HG02981 (cell line): Measurements from ENCODE around the gene ST6GAL1.
"Not testable (repeated sequence)": the region's sequence is repeated elsewhere in the genome, so short reads cannot be mapped to it uniquely, and the experiment has no call there.

ENCODE experiments used
- ATAC-seq: cut with Tn5 transposase; IDR thresholded peaks from one replicate; pipeline ENCODE4 v1.9.1; 2021; ENCODE audit warnings: mild to moderate bottlenecking, moderate library complexity; ENCODE audit not compliant: unreplicated experiment

The ST6GAL1 gene, protein sequence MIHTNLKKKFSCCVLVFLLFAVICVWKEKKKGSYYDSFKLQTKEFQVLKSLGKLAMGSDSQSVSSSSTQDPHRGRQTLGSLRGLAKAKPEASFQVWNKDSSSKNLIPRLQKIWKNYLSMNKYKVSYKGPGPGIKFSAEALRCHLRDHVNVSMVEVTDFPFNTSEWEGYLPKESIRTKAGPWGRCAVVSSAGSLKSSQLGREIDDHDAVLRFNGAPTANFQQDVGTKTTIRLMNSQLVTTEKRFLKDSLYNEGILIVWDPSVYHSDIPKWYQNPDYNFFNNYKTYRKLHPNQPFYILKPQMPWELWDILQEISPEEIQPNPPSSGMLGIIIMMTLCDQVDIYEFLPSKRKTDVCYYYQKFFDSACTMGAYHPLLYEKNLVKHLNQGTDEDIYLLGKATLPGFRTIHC

DNA sequence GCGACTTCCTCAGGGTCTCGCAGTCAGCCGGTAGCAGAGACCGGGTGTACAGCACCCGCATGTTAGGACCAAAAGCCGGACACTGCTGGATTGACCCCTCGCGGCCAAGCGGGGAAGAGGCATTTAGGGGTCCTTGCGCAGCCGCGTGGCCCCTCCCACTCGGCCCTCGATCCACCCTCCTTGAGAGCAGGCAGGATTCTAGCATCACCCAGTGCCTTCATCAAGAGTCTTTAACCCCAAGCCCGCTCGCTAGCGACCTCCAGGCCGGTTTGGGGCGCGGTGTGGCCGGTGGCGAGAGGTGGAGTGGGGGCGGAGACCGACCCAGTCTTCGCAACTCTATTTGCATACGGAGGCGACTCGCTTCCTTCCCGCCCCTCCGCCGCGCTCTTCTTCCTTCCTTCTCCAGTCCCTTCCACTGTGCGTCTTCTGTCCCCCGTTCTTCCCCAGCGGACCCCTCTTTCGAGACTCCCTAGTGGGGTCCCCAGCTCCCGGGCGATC, at the start of gene ST6GAL1:
Gene ST6GAL1 (plus strand): TSS at position 384 of the 498 bp plus-strand sequence. CDS start 112,178 bp downstream, outside the sequence.
- peak; percentile 55 for ATAC-seq

DNA sequence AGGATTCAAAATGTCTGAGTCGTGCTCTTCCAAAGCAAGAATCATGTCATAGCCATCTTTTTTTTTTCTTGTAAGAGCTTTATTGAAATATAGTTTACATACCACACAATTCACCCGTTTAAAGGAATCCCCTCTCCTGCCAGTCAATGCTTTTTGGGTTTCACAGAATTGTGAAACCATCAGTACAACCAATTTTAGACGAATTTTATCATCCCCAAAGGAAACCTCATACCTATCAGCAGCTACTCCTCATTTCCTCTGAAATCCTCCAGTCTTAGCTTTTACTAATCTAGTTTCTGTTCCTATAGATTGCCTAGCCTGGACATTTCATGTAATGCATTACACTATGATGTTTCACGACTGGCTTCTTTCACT, 48.2 kb upstream of the ST6GAL1 start:
- ATAC-seq: no peak

DNA sequence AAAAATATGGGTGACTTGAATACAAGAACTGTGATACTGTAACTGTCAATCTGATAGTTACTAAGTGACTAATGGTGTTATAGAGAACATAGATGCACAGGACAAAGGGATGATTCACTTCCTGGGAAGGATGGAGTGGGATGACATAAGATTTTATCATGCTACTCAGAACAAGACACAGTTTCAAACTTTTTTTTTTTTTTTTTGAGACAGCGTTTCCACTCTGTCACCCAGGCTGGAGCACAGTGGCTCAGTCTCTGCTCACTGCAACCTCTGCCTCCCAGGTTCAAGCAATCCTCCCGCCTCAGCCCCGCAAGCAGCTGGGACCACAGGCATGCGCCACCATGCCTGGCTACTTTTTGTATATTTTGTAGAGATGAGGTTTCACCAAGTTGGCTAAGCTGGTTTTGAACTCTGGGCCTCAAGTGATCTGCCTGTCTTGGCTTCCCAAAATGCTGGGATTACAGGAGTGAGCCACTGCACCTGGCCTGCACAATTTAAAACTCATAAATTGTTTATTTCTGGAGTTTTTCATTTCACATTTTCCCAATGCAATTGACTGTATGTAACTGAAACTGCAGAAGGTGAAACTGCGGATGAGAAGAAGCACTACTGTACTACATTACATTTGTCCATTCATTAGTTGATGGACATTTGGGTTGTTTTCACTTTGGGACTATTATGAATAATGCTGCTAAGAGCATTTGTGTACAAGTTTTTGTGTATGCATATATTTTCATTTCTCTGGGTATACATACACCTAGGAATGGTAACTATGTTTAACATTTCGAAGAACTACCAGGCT, 47.2 kb upstream of the ST6GAL1 start:
- no peak for ATAC-seq

DNA sequence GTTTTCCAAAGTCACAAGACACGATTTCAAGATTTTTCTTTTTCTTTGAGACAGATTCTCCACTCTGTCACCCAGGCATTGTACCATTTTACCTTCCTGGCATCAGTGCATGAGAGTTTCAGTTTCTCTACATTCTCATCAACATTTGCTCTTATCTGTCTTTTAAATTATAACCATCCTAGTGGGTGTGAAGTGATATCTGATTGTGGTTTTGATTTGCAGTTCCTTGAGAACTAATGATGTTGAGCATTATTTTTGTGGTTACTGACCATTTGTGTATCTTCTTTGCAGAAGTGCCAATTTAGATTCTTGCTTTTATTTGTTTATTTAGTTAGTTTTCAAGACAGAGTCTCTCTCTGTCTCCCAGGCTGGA, 46.7 kb upstream of the ST6GAL1 start:
- ATAC-seq: no peak

DNA sequence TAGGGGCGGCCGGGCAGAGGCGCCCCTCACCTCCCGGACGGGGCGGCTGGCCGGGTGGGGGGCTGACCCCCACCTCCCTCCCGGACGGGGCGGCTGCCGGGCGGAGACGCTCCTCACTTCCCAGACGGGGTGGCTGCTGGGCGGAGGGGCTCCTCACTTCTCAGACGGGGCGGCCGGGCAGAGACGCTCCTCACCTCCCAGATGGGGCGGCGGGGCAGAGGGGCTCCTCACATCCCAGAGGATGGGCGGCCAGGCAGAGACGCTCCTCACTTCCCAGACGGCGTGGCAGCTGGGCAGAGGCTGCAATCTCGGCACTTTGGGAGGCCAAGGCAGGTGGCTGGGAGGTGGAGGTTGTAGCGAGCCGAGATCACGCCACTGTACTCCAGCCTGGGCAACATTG, 45.5 kb upstream of the ST6GAL1 start:
- not testable (repeated sequence) for ATAC-seq

DNA sequence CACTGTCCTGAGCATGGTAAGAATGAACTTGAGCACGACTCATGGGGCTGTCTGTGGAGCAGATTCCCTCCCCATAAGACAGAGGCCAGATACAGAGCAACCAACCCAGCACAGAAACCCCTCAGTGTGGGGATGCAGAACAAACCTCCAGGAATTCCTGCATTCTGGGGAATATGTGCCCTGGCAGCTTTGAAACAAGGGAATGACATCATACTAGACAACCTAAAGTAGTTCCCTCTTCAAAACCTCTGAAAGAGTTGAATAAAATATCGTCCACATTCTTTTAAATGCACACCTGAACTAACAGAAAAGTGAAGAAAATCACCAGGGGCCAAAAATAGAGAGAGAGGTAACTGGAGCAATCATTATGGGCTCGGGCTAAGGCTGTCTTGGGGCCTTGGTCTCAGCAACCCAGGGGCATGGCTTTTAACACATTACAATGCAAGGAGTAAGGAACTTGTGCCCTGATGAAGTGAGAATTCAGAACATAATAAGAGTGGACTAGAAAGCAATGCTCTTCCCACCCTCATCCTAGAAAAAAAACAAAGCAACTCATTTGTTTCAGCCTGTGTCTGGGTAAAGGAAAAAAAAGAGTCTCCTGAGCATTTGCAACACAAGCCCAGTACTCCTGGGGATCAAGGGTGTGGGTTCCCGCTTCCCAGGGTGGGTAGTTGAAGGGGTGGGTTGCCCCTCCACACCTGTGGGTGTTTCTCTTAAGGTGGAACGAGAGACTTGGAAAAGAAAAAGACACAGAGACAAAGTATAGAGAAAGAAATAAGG, 43.9 kb upstream of the ST6GAL1 start:
- ATAC-seq: no peak

DNA sequence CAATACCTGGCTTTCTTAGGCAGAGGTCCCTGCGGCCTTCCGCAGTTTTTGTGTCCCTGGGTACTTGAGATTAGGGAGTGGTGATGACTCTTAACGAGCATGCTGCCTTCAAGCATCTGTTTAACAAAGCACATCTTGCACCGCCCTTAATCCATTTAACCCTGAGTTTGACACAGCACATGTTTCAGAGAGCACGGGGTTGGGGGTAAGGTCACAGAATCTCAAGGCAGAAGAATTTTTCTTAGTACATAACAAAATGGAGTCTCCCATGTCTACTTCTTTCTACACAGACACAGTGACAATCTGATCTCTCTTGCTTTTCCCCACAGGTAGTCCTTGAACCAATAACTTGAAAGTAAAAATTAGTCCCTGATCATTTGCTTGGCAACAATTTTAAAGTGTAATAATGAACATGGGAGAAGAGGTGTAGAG, 42.8 kb upstream of the ST6GAL1 start:
- ATAC-seq: not testable (repeated sequence)

DNA sequence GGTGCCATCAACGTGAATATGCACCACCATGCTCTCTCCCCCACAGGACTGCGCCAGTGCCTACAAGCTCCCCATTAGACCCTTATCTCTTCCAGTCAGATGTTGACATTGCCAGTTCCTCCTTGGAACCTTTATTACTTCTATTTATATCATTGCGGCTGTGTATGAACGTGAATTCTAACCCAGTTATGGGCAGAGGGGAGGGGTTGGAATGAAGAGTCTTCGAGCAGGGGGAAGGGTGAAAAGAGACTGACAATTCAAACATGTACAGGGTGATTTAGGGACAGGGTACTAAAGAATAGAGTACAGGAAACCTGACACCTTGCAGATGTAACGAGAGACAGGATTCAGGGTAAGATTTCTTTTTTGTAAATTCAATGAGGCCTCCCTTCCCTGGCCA, 41.8 kb upstream of the ST6GAL1 start:
- no peak for ATAC-seq

DNA sequence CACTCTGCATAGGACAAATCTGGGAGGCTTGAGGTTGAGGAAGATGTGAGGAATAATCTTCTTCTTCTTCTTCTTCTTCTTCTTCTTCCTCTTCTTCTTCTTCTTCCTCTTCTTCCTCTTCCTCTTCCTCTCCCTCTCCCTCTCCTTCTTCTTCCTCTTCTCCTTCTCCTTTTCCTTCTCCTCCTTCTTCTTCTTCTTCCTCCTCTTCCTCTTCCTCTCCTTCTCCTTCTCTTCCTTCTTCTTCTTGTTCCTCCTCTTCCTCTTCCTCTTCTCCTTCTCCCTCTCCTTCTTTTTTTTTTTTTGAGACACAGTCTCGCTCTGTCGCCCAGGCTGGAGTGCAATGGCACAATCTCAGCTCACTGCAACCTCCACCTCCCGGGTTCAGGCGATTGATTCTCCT, 40.6 kb upstream of the ST6GAL1 start:
- ATAC-seq: not testable (repeated sequence)

DNA sequence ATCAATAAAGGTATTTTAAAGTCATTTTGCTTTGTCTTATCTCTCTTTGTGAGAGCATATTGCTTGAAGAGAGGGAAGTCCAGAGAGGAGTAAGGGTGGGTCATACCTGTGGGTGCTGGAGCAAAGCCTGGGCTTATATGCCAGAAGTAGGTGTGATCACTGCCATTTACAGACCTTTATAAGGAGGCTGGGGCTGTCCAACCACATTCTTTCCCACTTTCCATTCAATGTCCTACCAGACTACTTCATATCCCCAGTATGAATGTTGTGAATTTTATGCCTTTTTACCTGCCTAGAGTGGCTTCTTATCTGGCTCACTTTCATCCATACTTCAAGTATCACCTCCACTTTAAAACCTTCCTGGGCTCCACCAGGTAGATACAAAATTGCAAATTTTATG, 39.4 kb upstream of the ST6GAL1 start:
- no peak for ATAC-seq

DNA sequence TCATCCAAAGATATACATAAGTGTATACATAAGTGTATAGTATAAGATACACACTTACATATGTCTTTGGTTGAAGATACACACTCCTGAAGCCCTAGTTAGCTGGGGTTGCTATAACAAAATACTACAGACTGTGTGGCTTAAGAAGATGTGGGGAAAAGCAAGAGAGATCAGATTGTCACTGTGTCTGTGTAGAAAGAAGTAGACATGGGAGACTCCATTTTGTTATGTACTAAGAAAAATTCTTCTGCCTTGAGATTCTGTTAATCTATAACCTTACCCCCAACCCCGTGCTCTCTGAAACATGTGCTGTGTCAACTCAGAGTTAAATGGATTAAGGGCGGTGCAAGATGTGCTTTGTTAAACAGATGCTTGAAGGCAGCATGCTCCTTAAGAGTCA, 37.3 kb upstream of the ST6GAL1 start:
- ATAC-seq: not testable (repeated sequence)

DNA sequence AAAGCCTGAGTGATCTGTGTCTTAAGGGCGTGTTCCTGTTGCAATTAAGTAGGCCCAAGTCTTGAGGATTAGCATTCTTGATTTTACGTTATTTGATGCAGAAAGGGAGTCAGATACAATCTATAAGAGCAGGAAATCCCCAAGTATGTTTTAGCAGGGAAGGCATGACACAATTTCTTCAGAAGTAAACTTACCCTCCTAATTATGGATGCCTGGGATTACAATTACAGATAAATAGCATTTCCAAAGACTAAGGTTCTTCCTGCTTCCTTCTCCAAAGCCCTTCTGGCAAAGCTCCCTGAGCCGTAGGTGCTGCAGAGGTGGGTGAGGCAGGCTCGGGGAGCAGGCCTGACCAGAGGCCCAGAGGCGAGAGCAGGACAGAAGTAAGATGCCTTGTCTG, 34.9 kb upstream of the ST6GAL1 start:
- ATAC-seq: no peak

DNA sequence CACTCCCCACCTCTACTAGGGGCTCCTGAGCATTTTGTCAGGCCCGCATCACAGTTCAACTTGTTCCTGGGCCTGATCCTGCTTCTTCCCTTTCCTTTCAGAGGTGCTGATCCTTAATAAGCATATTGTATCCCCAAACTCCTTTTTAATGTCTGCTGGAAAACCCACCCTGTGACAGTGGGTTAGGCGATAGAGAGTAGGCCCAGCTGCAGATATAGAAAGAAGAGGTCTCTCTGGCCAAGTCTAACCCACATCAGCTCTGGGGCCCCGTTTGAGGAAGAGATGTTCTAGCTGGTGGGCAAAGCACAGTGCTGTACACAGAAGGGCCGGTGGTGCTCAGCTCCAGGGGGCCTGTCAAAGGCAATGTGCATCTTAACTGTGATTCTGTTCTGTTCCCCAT, 34.3 kb upstream of the ST6GAL1 start:
- ATAC-seq: no peak

DNA sequence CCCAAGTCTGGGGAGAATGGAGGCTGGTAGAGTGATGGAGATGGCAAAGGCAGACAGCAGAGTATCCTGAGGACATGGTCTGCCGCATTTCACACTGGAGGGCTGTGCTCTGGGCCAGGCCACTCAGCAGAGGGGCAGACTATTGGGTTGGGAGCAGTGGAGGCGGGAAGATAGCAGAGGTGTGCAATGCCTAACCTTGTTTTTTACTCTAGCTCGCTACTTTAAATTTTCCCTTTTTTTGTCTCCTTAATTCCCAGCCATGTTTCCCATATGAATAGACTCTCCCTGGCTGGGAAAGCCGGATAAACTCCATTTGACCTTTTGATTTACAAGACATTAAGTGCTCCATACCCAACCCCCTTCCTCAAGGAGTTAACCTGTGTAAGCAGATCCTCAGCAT, 33.5 kb upstream of the ST6GAL1 start:
- ATAC-seq: no peak

DNA sequence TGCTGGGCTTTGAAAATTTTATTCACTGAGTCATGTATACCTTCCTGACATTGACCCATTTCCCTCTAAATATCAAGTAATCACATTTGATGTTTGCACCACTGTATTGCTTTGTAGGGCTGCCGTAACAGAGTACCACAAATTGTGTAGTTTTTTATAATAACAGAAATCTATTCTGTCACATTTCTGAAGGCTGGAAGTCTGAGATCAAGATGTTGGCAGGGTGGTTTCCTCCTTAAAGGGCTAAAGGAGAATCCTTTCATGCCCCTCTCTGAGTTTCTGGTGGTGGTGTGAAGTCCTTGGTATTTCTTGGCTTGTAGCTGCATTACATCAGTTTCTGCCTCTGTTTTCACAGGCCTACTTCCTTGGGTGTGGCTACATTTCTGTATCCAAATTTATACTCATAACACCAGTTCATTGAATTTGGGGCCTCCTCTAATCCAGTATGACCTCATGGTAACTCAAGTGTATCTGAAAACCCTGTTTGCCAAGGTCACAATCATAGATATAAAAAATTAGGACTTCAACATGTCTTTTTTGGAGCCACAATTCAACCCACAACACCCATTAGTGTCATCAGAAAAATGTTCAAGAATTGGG, 29.1 kb upstream of the ST6GAL1 start:
- no peak for ATAC-seq

DNA sequence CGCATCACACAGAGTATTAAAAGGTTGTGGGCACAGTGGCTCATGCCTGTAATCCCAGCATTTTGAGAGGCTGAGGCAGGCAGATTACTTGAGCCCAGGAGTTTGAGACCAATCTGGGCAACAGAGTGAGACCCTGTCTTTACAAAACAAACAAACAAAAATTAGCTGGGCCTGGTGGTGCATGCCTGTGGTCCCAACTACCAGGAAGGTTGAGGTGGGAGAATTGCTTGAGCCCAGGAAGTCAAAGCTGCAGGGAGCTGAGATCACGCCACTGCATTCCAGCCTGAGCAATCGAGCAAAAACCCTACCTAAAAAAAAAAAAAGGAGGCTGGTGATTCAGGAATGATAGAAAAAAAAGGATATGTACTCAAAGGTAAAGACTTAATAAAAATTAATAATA, 28.2 kb upstream of the ST6GAL1 start:
- no peak for ATAC-seq

DNA sequence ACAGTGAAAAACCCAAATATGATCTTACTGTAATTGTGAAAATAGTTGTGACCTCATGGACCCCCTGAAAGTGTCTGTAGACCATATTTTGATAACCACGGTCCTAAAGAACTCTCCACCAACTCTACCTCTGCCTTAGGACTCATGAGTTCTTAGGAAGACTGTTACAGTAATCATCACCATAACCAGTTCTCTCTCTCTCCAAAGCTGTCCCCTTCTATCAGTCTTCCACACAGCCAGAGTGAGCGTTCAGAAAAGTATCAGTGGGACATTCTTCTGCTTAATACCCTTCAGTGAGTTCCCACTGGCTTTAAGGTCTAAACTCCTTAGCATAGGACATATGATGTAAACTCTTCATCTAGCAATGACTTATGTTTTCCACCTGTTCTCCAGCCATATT, 27.6 kb upstream of the ST6GAL1 start:
- no peak for ATAC-seq

DNA sequence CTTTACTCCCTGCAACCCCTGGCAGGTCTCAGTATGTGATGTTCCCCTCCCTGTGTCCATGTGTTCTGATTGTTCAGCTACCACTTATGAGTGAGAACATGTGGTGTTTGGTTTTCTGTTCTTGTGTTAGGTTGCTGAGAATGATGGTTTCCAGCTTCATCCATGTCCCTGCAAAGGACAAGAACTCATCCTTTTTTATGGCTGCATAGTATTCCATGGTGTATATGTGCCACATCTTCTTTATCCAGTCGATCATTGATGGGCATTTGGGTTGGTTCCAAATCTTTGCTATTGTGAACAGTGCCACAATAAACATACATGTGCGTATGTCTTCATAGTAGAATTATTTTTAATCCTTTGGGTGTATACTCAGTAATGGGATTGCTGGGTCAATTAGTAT, 26.6 kb upstream of the ST6GAL1 start:
- ATAC-seq: not testable (repeated sequence)

DNA sequence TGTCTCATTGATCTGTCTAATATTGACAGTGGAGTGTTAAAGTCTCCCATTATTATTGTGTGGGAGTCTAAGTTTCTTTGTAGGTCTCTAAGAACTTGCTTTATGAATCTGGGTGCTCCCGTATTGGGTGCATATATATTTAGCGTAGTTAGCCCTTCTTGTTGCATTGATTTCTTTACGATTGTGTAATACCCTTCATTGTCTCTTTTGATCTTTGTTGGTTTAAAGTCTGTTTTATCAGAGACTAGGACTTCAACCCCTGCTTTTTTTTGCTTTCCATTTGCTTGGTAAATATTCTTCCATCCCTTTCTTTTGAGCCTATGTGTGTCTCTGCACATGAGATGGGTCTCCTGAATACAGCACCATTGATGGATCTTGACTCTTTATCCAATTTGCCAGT, 23.3 kb upstream of the ST6GAL1 start:
- ATAC-seq: not testable (repeated sequence)

DNA sequence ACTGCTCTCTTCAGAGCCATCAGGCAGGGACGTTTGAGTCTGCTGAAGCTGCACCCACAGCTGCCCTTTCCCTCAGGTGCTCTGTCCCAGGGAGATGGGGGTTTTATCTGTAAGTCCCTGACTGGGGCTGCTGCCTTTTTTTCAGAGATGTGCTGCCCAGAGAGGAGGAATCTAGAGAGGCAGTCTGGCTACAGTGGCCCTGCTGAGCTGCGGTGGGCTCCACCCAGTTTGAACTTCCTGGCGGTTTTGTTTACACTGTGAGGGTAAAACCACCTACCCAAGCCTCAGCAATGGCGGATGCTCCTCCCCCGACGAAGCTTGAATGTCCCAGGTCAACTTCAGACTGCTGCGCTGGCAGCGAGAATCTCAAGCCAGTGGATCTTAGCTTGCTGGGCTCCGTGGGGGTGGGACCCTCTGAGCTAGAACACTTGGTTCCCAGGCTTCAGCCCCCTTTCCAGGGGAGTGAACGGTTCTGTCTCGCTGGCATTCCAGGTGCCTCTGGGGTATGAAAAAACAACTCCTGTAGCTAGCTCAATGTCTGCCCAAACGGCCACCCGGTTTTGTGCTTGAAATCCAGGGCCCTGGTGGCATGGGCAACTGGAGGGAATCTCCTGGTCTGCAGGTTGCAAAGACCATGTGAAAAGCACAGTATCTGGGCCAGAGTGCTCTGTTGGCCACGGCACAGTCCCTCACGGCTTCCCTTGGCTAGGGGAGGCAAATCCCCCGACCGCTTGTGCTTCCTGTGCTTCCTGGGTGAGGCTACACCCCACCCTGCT, 21.1 kb upstream of the ST6GAL1 start:
- ATAC-seq: no peak
